WI38 (cell line): Measurements from ENCODE around the gene POLE2.

Source experiments
- H3K4me3 ChIP-seq: 2 replicates; pipeline ENCODE4 v1.5.1; 2011; ENCODE audit warnings: low read depth, mild to moderate bottlenecking, control low read depth, low read length
- TF ChIP-seq, protein P1 (sequence below): IDR thresholded peaks from 2 replicates; pipeline ENCODE4 v1.5.1; 2012; ENCODE audit warnings: low read depth, mild to moderate bottlenecking, control low read depth, low read length

POLE2 gene

DNA sequence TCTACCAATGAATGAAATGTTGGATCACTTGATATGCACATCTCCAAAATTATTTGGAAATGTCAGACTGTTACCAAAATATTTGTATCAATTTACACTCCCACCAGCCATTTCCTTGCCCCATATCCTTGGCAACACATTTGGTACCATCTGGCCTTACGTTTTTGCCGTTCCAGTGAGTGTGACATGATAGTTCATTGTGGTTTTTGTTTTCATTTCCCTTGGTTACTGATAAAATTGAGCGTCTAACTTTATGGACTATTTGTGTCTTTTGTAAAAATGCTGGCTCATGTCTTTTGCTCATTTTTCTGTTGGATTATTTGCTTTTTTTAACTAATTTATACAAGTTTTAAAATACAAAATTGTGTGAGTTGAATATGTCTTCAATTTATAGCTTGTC, 16.0 kb upstream of the POLE2 start:
- TF ChIP-seq, protein P1, sequence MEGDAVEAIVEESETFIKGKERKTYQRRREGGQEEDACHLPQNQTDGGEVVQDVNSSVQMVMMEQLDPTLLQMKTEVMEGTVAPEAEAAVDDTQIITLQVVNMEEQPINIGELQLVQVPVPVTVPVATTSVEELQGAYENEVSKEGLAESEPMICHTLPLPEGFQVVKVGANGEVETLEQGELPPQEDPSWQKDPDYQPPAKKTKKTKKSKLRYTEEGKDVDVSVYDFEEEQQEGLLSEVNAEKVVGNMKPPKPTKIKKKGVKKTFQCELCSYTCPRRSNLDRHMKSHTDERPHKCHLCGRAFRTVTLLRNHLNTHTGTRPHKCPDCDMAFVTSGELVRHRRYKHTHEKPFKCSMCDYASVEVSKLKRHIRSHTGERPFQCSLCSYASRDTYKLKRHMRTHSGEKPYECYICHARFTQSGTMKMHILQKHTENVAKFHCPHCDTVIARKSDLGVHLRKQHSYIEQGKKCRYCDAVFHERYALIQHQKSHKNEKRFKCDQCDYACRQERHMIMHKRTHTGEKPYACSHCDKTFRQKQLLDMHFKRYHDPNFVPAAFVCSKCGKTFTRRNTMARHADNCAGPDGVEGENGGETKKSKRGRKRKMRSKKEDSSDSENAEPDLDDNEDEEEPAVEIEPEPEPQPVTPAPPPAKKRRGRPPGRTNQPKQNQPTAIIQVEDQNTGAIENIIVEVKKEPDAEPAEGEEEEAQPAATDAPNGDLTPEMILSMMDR = no peak
- no peak overlapping the region for H3K4me3 ChIP-seq

DNA sequence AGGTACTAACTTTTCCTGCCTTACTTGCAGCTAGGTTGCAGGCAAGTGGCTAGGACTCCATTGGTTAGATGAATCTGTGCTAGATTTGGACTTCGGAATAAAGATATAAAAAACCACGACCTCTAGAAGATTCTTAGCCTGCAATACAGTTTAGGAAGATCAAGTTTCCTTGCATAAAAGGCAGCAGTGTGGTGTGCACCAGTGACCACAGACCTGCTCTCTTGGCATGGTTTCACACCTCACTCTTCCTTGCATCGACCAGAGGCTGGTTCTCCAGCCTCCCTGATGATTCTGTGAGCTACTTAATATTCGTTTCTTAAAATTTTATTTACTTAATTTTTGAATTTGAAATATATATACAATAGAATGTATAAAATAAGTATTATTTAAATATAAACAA, 14.7 kb upstream of the POLE2 start:
- TF ChIP-seq, protein P1 = no peak
- no peak overlapping the region for H3K4me3 ChIP-seq

DNA sequence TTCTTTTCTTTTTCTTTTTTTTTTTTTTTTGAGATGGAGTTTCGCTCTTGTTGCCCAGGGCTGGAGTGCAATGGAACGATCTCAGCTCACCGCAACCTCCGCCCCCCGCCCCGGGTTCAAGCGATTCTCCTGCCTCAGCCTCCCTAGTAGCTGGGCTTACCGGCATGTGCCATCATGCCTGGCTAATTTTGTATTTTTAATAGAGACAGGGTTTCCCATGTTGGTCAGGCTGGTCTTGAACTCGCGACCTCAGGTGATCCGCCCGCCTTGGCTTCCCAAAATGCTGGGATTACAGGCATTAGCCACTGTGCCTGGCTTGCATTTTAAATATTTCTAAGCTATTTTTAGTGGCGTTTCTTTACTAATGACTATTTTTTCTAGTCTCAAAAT, 5.7 kb upstream of the POLE2 start:
- peak overlapping the region; percentile 64 for H3K4me3 ChIP-seq

DNA sequence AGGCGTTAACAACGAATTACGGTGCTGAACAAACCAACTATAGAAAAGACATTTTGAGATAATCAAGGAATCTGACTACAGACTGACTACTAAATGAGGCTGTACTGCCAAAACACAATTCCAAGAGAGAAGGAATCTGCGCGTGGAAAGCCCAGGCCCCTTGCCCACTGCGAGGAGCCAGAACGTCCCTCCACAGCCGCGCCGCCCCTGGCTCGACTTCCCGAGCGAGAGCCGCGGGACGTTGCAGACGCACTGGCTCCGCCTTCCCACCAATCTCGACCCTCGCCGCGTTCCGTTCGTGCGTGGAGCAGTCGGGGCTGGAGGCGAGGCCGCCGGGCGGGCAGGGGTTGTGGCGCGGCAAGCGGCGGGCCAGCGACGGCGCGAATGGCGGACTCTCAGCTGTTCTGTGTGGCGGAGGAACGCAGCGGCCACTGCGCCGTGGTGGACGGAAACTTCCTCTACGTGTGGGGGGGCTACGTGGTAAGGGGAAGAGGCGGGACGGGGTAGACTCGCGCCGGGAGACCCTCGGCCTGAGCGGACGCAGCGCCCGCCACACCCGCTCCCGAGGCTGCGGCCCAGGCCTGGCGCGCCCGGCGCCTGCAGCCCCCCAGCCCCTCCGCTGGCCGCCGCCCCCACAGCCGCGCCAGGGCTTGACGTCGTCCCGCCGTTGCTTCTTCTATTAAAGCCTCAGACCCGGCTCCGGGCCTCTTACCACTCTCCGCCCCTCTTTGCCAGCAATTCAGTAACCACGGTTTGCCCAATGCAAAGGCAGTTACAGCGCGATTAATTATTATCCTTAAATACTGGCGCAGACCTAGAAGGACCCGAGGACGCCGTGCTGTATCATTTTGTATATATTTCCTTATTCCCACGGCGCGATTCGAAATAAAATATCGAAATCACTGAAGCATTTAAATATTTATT, 5.1 kb upstream of the POLE2 start, which contains the start of gene KLHDC1:
KLHDC1 (plus strand) TSS at position 310 of the 924 bp plus-strand sequence; CDS start at position 385, 75 bp downstream.
- H3K4me3 ChIP-seq = peak within 1 kb of the TSS; percentile 64
- TF ChIP-seq, protein P1 = no peak

DNA sequence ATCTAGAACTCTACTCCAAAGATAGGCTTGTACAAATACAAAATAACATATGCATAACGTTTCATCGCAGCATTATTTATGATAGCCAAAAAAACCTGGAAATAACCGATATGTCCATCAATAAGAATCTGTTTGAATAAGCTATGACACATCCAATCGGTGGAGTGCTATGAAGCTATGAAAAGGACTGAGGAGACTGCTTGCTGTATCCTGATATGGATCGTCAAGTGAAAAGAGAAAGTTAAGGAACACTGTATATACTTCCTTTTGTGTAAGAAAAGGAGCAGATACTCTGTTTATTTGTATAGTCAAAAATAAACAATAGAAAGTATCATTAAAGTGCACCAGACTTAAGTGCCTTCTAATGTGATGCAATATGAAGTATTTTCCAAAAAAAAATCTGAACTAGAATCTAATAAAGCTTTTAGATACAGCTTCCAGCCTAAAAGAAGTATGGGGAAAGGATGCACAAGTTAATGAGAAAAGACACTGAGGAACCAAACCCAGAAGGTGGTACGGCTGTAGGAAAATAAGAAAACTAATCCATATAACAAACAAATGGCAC, 4.3 kb upstream of the POLE2 start:
- TF ChIP-seq, protein P1 = no peak
- peak overlapping the region; percentile 64 for H3K4me3 ChIP-seq

DNA sequence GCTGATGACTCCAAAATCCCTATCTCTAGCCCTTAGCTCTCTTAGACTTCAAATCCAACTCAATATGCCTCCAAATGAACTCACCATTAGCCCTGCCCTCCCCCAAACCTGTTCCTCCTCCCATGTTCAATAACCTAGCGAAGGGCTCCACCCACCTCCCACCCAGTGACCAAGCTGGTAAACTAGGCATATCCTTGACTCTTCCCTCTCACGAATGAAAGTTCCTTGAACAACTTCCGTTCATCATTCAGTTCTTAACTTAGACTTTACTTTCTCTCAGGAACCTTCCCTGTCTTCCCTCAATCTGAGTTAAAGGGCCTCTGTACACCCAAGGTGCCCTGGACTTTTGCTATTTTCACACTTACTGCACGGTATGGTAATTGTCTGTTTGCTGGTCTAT, 3.0 kb upstream of the POLE2 start:
- no peak overlapping the region for H3K4me3 ChIP-seq
- TF ChIP-seq, protein P1 = no peak

DNA sequence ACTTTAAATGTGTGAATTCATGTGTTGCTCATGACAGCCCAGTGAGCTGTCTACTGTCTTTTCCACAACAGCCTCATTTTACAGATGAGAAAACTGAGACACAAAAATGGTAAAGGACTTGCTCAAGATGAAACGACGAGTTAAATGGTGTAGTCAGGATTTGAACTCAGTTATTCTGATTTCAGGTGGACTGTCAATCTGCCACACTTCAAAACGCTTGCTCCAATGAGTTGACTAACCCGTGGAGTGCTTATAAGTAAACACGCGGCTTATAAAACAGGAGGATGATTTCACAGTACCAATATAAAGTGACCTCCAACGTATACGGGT, 652 bp upstream of the POLE2 start:
- H3K4me3 ChIP-seq = no peak overlapping the region

More for the DNA sequence above, 652 bp upstream of the POLE2 start:
- TF ChIP-seq, protein P1 = no peak
